CD4-positive, alpha-beta T cell treated with Interleukin-2 at 100 ng/mL for 4 hours (primary cell): ENCODE results near the gene E2F4.
A peak's percentile ranks its signal among the peaks of the same experiment; 100 is the strongest.

ENCODE experiments used
- DNase-seq: peaks from one replicate; pipeline ENCODE4 v3.0.0-alpha.2; 2020; ENCODE audit warnings: low spot score

The E2F4 gene

GRCh38 chr16:67157892-67158635 is 33.9 kb upstream of the E2F4 start:
- peak; percentile 78 for DNase-seq

- peak; percentile 91 for DNase-seq
These were observed 33.0 kb upstream of the E2F4 start for GRCh38 chr16:67158637-67159600.

- no peak for DNase-seq
These were observed 30.3 kb upstream of the E2F4 start for GRCh38 chr16:67161595-67162058.

GRCh38 chr16:67162506-67163163 is 29.3 kb upstream of the E2F4 start:
- DNase-seq, result no peak

- peak; percentile 51 for DNase-seq
These were observed 28.6 kb upstream of the E2F4 start for GRCh38 chr16:67163164-67163998.

- no peak for DNase-seq
These were observed 27.9 kb upstream of the E2F4 start for GRCh38 chr16:67163999-67164558.

- DNase-seq, result no peak
These were observed 27.3 kb upstream of the E2F4 start, which contains the start of gene HSF4 for GRCh38 chr16:67164599-67165061. TSS of gene HSF4 (plus strand) at chr16:67164745. CDS start at chr16:67164812, 67 bp downstream.

- DNase-seq, result no peak
These were observed 26.6 kb upstream of the E2F4 start for GRCh38 chr16:67165121-67166078.

- DNase-seq, result no peak
These were observed 25.8 kb upstream of the E2F4 start for GRCh38 chr16:67166110-67166547.

GRCh38 chr16:67166598-67167168 is 25.3 kb upstream of the E2F4 start:
- no peak for DNase-seq

- DNase-seq, result no peak
These were observed 24.4 kb upstream of the E2F4 start for GRCh38 chr16:67167588-67167987.

GRCh38 chr16:67169011-67169451 is 22.9 kb upstream of the E2F4 start:
- no peak for DNase-seq

- peak; percentile 42 for DNase-seq
These were observed 22.2 kb upstream of the E2F4 start for GRCh38 chr16:67169642-67170167.

- no peak for DNase-seq
These were observed 21.6 kb upstream of the E2F4 start, which contains the start of gene NOL3 for GRCh38 chr16:67170168-67170948. TSS of gene NOL3 (plus strand) at chr16:67170538.

- no peak for DNase-seq
These were observed 20.9 kb upstream of the E2F4 start for GRCh38 chr16:67170949-67171649.

- no peak for DNase-seq
These were observed 18.6 kb upstream of the E2F4 start for GRCh38 chr16:67173323-67173722.
